ENCODE measurements around the gene AKR1C2. TPM values are rescaled to one million over a fixed set of nuclear protein-coding genes. Genes with fewer than 3 reads are reported as not detected.
A peak's percentile ranks its signal among the peaks of the same experiment; 100 is the strongest.
"Not testable (repeated sequence)": the region's sequence is repeated elsewhere in the genome, so short reads cannot be mapped to it uniquely, and the experiment has no call there.

Gene AKR1C2
- 10.2 TPM for polyA plus RNA-seq
- long read RNA-seq, donor 1 = 0 reads
- long read RNA-seq, donor 2, partial matches to known transcripts = 0 of 1 reads
- long read RNA-seq, donor 2, other reads (novel, unspliced or antisense) = 0 of 1 reads
- long read RNA-seq, donor 3 = 0 reads
- long read RNA-seq, donor 4 = 0 reads
- long read RNA-seq, donor 5, partial matches to known transcripts = 0 of 3 reads
- long read RNA-seq, donor 5, other reads (novel, unspliced or antisense) = 0 of 3 reads
- long read RNA-seq, donor 6, partial matches to known transcripts = 0 of 2 reads
- long read RNA-seq, donor 6, other reads (novel, unspliced or antisense) = 0 of 2 reads
- long read RNA-seq, donor 7, partial matches to known transcripts = 0 of 2 reads
- long read RNA-seq, donor 7, other reads (novel, unspliced or antisense) = 0 of 2 reads
- long read RNA-seq, donor 8, partial matches to known transcripts = 0 of 1 reads
- long read RNA-seq, donor 8, other reads (novel, unspliced or antisense) = 0 of 1 reads
- long read RNA-seq, donor 9, transcript AKR1C2-201 (9 exons, 3,756 nt) = major isoform, 9 of 14 reads
- long read RNA-seq, donor 9, partial matches to known transcripts = 5 of 14 reads
- long read RNA-seq, donor 9, other reads (novel, unspliced or antisense) = 0 of 14 reads
- long read RNA-seq, donor 10, partial matches to known transcripts = 0 of 3 reads
- long read RNA-seq, donor 10, other reads (novel, unspliced or antisense) = 0 of 3 reads
- long read RNA-seq, donor 11, partial matches to known transcripts = 0 of 3 reads
- long read RNA-seq, donor 11, other reads (novel, unspliced or antisense) = 0 of 3 reads

GRCh38 chr10:5003127-5004029 lies at the start of gene AKR1C2:
Gene AKR1C2 (minus strand): TSS chr10:5003857. CDS start chr10:5003835, 22 bp downstream.
- H3K9me3 ChIP-seq (ENCODE audit: control insufficient read depth, low read depth, low read length); H3K27ac ChIP-seq (ENCODE audit: low read length); H3K4me1 ChIP-seq (ENCODE audit: control insufficient read depth, insufficient read depth, low read length); H3K27me3 ChIP-seq (ENCODE audit: control insufficient read depth, insufficient read depth, low read length); H3K4me3 ChIP-seq (ENCODE audit: low read length); H3K36me3 ChIP-seq (ENCODE audit: control insufficient read depth, insufficient read depth, low read length): not testable (repeated sequence)
- peak in 1 of 2 donors; percentile 43 for DNase-seq
- no CpG with 5 or more reads among the region's 10 CpGs for WGBS (ENCODE audit: insufficient coverage, low lambda C conversion rate)

- not testable (repeated sequence) for H3K27ac ChIP-seq (ENCODE audit: low read length); H3K4me3 ChIP-seq (ENCODE audit: low read length); H3K36me3 ChIP-seq (ENCODE audit: control insufficient read depth, insufficient read depth, low read length); H3K27me3 ChIP-seq (ENCODE audit: control insufficient read depth, insufficient read depth, low read length); H3K9me3 ChIP-seq (ENCODE audit: control insufficient read depth, low read depth, low read length); DNase-seq; H3K4me1 ChIP-seq (ENCODE audit: control insufficient read depth, insufficient read depth, low read length)
- WGBS (ENCODE audit: insufficient coverage, low lambda C conversion rate) = no CpG with 5 or more reads among the region's 16 CpGs
These were observed 49.4 kb upstream of the AKR1C2 start for GRCh38 chr10:5052951-5053500.

GRCh38 chr10:5047912-5048628 lies 44.4 kb upstream of the AKR1C2 start:
- Histone ChIP-seq H3K4me1 (ENCODE audit: control insufficient read depth, insufficient read depth, low read length) (no peaks in the 10 kb centered on the region), H3K4me3 (ENCODE audit: low read length) (no peak overlapping the region), H3K27me3 (ENCODE audit: control insufficient read depth, insufficient read depth, low read length) (no peaks in the 10 kb centered on the region), H3K9me3 (ENCODE audit: control insufficient read depth, low read depth, low read length) (peaks cover 2% of the 10 kb centered on the region), H3K36me3 (ENCODE audit: control insufficient read depth, insufficient read depth, low read length) (no peaks in the 10 kb centered on the region), H3K27ac (ENCODE audit: low read length) (no peak overlapping the region)
- no CpG with 5 or more reads among the region's 1 CpG for WGBS (ENCODE audit: insufficient coverage, low lambda C conversion rate)
- DNase-seq = no peak

GRCh38 chr10:5047055-5047454 lies 43.4 kb upstream of the AKR1C2 start:
- not testable (repeated sequence) for H3K4me3 ChIP-seq (ENCODE audit: low read length); H3K27me3 ChIP-seq (ENCODE audit: control insufficient read depth, insufficient read depth, low read length); H3K4me1 ChIP-seq (ENCODE audit: control insufficient read depth, insufficient read depth, low read length); H3K36me3 ChIP-seq (ENCODE audit: control insufficient read depth, insufficient read depth, low read length); H3K9me3 ChIP-seq (ENCODE audit: control insufficient read depth, low read depth, low read length); H3K27ac ChIP-seq (ENCODE audit: low read length); DNase-seq
- 50% methylated on average over 1 of the region's 5 CpGs for WGBS (ENCODE audit: insufficient coverage, low lambda C conversion rate)

GRCh38 chr10:5046410-5046809 lies 42.8 kb upstream of the AKR1C2 start:
- Histone ChIP-seq H3K27ac (ENCODE audit: low read length) (no peak overlapping the region), H3K4me3 (ENCODE audit: low read length) (no peak overlapping the region), H3K4me1 (ENCODE audit: control insufficient read depth, insufficient read depth, low read length) (no peaks in the 10 kb centered on the region), H3K36me3 (ENCODE audit: control insufficient read depth, insufficient read depth, low read length) (no peaks in the 10 kb centered on the region), H3K27me3 (ENCODE audit: control insufficient read depth, insufficient read depth, low read length) (no peaks in the 10 kb centered on the region), H3K9me3 (ENCODE audit: control insufficient read depth, low read depth, low read length) (no peaks in the 10 kb centered on the region)
- WGBS (ENCODE audit: insufficient coverage, low lambda C conversion rate) = 80% methylated on average over 1 of the region's 6 CpGs
- DNase-seq = no peak

GRCh38 chr10:5045095-5045494 lies 41.4 kb upstream of the AKR1C2 start:
- H3K27ac ChIP-seq (ENCODE audit: low read length) = no peak overlapping the region
- no peaks in the 10 kb centered on the region for H3K4me1 ChIP-seq (ENCODE audit: control insufficient read depth, insufficient read depth, low read length)
- DNase-seq = no peak
- no peak overlapping the region for H3K4me3 ChIP-seq (ENCODE audit: low read length)
- no peaks in the 10 kb centered on the region for H3K36me3 ChIP-seq (ENCODE audit: control insufficient read depth, insufficient read depth, low read length)
- no peaks in the 10 kb centered on the region for H3K9me3 ChIP-seq (ENCODE audit: control insufficient read depth, low read depth, low read length)
- 94% methylated on average over 3 of the region's 9 CpGs for WGBS (ENCODE audit: insufficient coverage, low lambda C conversion rate)
- H3K27me3 ChIP-seq (ENCODE audit: control insufficient read depth, insufficient read depth, low read length) = no peaks in the 10 kb centered on the region

- DNase-seq = no peak
- no CpG with 5 or more reads among the region's 1 CpG for whole genome bisulfite sequencing (ENCODE audit: insufficient coverage, low lambda C conversion rate)
- no peaks in the 10 kb centered on the region for H3K9me3 ChIP-seq (ENCODE audit: control insufficient read depth, low read depth, low read length)
- H3K36me3 ChIP-seq (ENCODE audit: control insufficient read depth, insufficient read depth, low read length) = no peaks in the 10 kb centered on the region
- no peak overlapping the region for H3K4me3 ChIP-seq (ENCODE audit: low read length)
- no peaks in the 10 kb centered on the region for H3K27me3 ChIP-seq (ENCODE audit: control insufficient read depth, insufficient read depth, low read length)
- no peak overlapping the region for H3K27ac ChIP-seq (ENCODE audit: low read length)
- H3K4me1 ChIP-seq (ENCODE audit: control insufficient read depth, insufficient read depth, low read length) = no peaks in the 10 kb centered on the region
These were observed 40.1 kb upstream of the AKR1C2 start for GRCh38 chr10:5043716-5044115.

GRCh38 chr10:5042922-5043321 lies 39.3 kb upstream of the AKR1C2 start:
- Histone ChIP-seq H3K4me3 (ENCODE audit: low read length) (no peak overlapping the region), H3K4me1 (ENCODE audit: control insufficient read depth, insufficient read depth, low read length) (no peaks in the 10 kb centered on the region), H3K9me3 (ENCODE audit: control insufficient read depth, low read depth, low read length) (no peaks in the 10 kb centered on the region), H3K27ac (ENCODE audit: low read length) (no peak overlapping the region), H3K27me3 (ENCODE audit: control insufficient read depth, insufficient read depth, low read length) (no peaks in the 10 kb centered on the region), H3K36me3 (ENCODE audit: control insufficient read depth, insufficient read depth, low read length) (no peaks in the 10 kb centered on the region)
- 72% methylated on average over 2 of the region's 4 CpGs for WGBS (ENCODE audit: insufficient coverage, low lambda C conversion rate)
- DNase-seq = no peak

- Histone ChIP-seq H3K4me3 (ENCODE audit: low read length) (no peak overlapping the region), H3K27ac (ENCODE audit: low read length) (no peak overlapping the region), H3K36me3 (ENCODE audit: control insufficient read depth, insufficient read depth, low read length) (no peaks in the 10 kb centered on the region), H3K27me3 (ENCODE audit: control insufficient read depth, insufficient read depth, low read length) (no peaks in the 10 kb centered on the region), H3K9me3 (ENCODE audit: control insufficient read depth, low read depth, low read length) (no peaks in the 10 kb centered on the region), H3K4me1 (ENCODE audit: control insufficient read depth, insufficient read depth, low read length) (no peaks in the 10 kb centered on the region)
- no peak for DNase-seq
- WGBS (ENCODE audit: insufficient coverage, low lambda C conversion rate) = 92% methylated on average over 2 of the region's 9 CpGs
These were observed 37.9 kb upstream of the AKR1C2 start for GRCh38 chr10:5041471-5042023.
